H1 (cell line): ENCODE measurements around the gene RPS6KA4. TPM values are rescaled to one million over a fixed set of nuclear protein-coding genes. Genes with fewer than 3 reads are reported as not detected.
A peak's percentile ranks its signal among the peaks of the same experiment; 100 is the strongest.

Experiments
- CTCF ChIA-PET: fragments of 300-600 bp; sonication (Branson Sonifier 250); formaldehyde crosslinking; loops from one replicate; lab custom pipeline; 2021; ENCODE audit not compliant: partially characterized antibody; lab: Charles Lee
- POLR2A ChIA-PET: fragments of 300-600 bp; sonication (Branson Sonifier 250); formaldehyde crosslinking; loops from one replicate; lab custom pipeline; 2021; ENCODE audit warnings: inconsistent platforms; ENCODE audit not compliant: partially characterized antibody; lab: Charles Lee
- DNase-seq, 2 experiments: peaks; one replicate each; pipeline versions ENCODE4 v3.0.0 to v3.0.0-alpha.2; 2010 to 2022; ENCODE audit warnings: low spot score in 2 of 2, low read depth in 1 of 2, mixed read lengths in 1 of 2
- FAIRE-seq: peaks from 2 replicates; lab custom pipeline; 2011; peaks lifted over from hg19 to GRCh38; lab: Jason Lieb, UNC
- H2AFZ ChIP-seq: 2 replicates; pipeline ENCODE4 v1.8.1; 2012; ENCODE audit warnings: low read length, inconsistent platforms
- H2AK5ac ChIP-seq: 2 replicates; pipeline ENCODE4 v1.6.1; 2013; ENCODE audit warnings: low read depth, low read length
- H2BK120ac ChIP-seq: replicated peaks from 2 replicates; pipeline ENCODE3; 2013; ENCODE audit warnings: low read depth, low read length, inconsistent platforms
- H2BK12ac ChIP-seq: 2 replicates; pipeline ENCODE4 v1.6.1; 2013; ENCODE audit warnings: low read depth, low read length
- H2BK15ac ChIP-seq: 2 replicates; pipeline ENCODE4 v1.6.1; 2013; ENCODE audit warnings: low read length
- H2BK20ac ChIP-seq: 2 replicates; pipeline ENCODE4 v1.6.1; 2013; ENCODE audit warnings: low read length
- H2BK5ac ChIP-seq: 2 replicates; pipeline ENCODE4 v1.6.1; 2013; ENCODE audit warnings: low read depth, low read length
- H3K14ac ChIP-seq: 2 replicates; pipeline ENCODE4 v1.6.1; 2013; ENCODE audit warnings: inconsistent platforms; ENCODE audit not compliant: insufficient read length
- H3K18ac ChIP-seq: 2 replicates; pipeline ENCODE4 v1.6.1; 2013; ENCODE audit warnings: low read length; ENCODE audit errors: extremely low read depth
- H3K23ac ChIP-seq: 2 replicates; pipeline ENCODE4 v1.6.1; 2013; ENCODE audit warnings: inconsistent platforms; ENCODE audit not compliant: insufficient read length
- H3K23me2 ChIP-seq: 2 replicates; pipeline ENCODE4 v1.6.1; 2013; ENCODE audit warnings: low read depth, low read length
- H3K27ac ChIP-seq: 2 replicates; pipeline ENCODE4 v1.6.1; 2011; ENCODE audit warnings: low read depth, low read length, inconsistent platforms
- H3K27me3 ChIP-seq, 4 experiments: replicated peaks in 1 of 4; 1 replicate in 1 of 4; 2 replicates in 3 of 4; pipeline versions ENCODE4 v1.6.1 to v1.8.1; 2011 to 2013; ENCODE audit warnings: low read length in 3 of 4, mild to moderate bottlenecking in 3 of 4, inconsistent platforms in 2 of 4, mixed read lengths in 2 of 4, moderate library complexity in 1 of 4; ENCODE audit not compliant: control insufficient read depth in 3 of 4, insufficient read depth in 3 of 4; ENCODE audit errors: extremely low read depth in 1 of 4
- H3K36me3 ChIP-seq, 4 experiments: 2 replicates each; pipeline versions ENCODE4 v1.6.1 to v1.8.1; 2011 to 2013; ENCODE audit warnings: mild to moderate bottlenecking in 4 of 4, low read length in 3 of 4, moderate library complexity in 2 of 4, control low read depth in 1 of 4, inconsistent platforms in 1 of 4; ENCODE audit not compliant: insufficient read depth in 4 of 4, control insufficient read depth in 2 of 4
- H3K4ac ChIP-seq: replicated peaks from 2 replicates; pipeline ENCODE3; 2013; ENCODE audit warnings: low read length, low read depth, mixed read lengths, inconsistent platforms; ENCODE audit not compliant: insufficient read length
- H3K4me1 ChIP-seq, 4 experiments: replicated peaks in 1 of 4; 1 replicate in 1 of 4; 2 replicates in 3 of 4; pipeline versions ENCODE4 v1.6.1 to v1.8.1; 2011 to 2013; ENCODE audit warnings: low read length in 3 of 4, inconsistent platforms in 2 of 4, mixed read lengths in 1 of 4; ENCODE audit not compliant: insufficient read depth in 4 of 4, control insufficient read depth in 3 of 4
- H3K4me2 ChIP-seq, 2 experiments: 2 replicates each; pipeline versions ENCODE4 v1.6.1 to v1.8.1; 2011 to 2013; ENCODE audit warnings: low read depth in 2 of 2, low read length in 2 of 2, control low read depth in 1 of 2, inconsistent platforms in 1 of 2, mild to moderate bottlenecking in 1 of 2; ENCODE audit not compliant: insufficient read depth in 1 of 2
- H3K4me3 ChIP-seq, 4 experiments: fragments of 200-600, 300-600 bp in 1 of 4; sonication (generic), shearing (Covaris generic), sonication (Bioruptor Twin) in 1 of 4; 2 replicates each; pipeline versions ENCODE4 v1.5.1 to v1.8.1; 2011 to 2016; ENCODE audit warnings: low read length in 4 of 4, low read depth in 3 of 4, control low read depth in 2 of 4, inconsistent platforms in 2 of 4, mild to moderate bottlenecking in 2 of 4, mixed read lengths in 1 of 4, moderate library complexity in 1 of 4; ENCODE audit not compliant: insufficient read depth in 2 of 4; ENCODE audit errors: extremely low read depth in 1 of 4
- H3K56ac ChIP-seq: replicated peaks from 2 replicates; pipeline ENCODE3; 2013; ENCODE audit warnings: low read depth, mild to moderate bottlenecking, mixed read lengths, low read length, inconsistent platforms; ENCODE audit not compliant: insufficient read length
- H3K79me1 ChIP-seq: 2 replicates; pipeline ENCODE4 v1.6.1; 2013; ENCODE audit warnings: low read depth, low read length, control low read depth
- H3K79me2 ChIP-seq, 2 experiments: 2 replicates each; pipeline versions ENCODE4 v1.6.1 to v1.8.1; 2012 to 2013; ENCODE audit warnings: low read length in 2 of 2, mild to moderate bottlenecking in 2 of 2, inconsistent platforms in 1 of 2; ENCODE audit not compliant: insufficient read depth in 2 of 2, control insufficient read depth in 1 of 2
- H3K9ac ChIP-seq, 4 experiments: replicated peaks in 1 of 4; 1 replicate in 1 of 4; 2 replicates in 3 of 4; pipeline versions ENCODE4 v1.6.1 to v1.8.1; 2011 to 2013; ENCODE audit warnings: low read depth in 3 of 4, low read length in 3 of 4, control low read depth in 2 of 4, mild to moderate bottlenecking in 2 of 4, moderate library complexity in 2 of 4, inconsistent platforms in 1 of 4; ENCODE audit errors: extremely low read depth in 1 of 4
- H3K9me3 ChIP-seq, 2 experiments: 2 replicates each; pipeline versions ENCODE4 v1.6.1 to v1.8.1; 2012 to 2013; ENCODE audit warnings: mild to moderate bottlenecking in 2 of 2, moderate library complexity in 2 of 2, control low read depth in 1 of 2, inconsistent platforms in 1 of 2, low read depth in 1 of 2, low read length in 1 of 2, mixed read lengths in 1 of 2; ENCODE audit not compliant: insufficient read depth in 2 of 2
- H4K20me1 ChIP-seq, 2 experiments: replicated peaks in 1 of 2; 2 replicates each; pipeline versions ENCODE3 to v1.8.1; 2011 to 2013; ENCODE audit warnings: inconsistent platforms in 2 of 2, low read length in 2 of 2, mild to moderate bottlenecking in 1 of 2; ENCODE audit not compliant: insufficient read depth in 2 of 2, control insufficient read depth in 1 of 2
- H4K5ac ChIP-seq: 2 replicates; pipeline ENCODE4 v1.6.1; 2013; ENCODE audit warnings: low read length, low read depth, mixed read lengths, inconsistent platforms; ENCODE audit not compliant: insufficient read length
- H4K8ac ChIP-seq: 2 replicates; pipeline ENCODE4 v1.8.0; 2013; ENCODE audit warnings: mild to moderate bottlenecking, moderate library complexity, low read length, inconsistent platforms; ENCODE audit not compliant: insufficient read depth; ENCODE audit errors: extremely low read depth
- H4K91ac ChIP-seq: replicated peaks from 2 replicates; pipeline ENCODE3; 2013; ENCODE audit warnings: low read length, mixed read lengths, inconsistent platforms; ENCODE audit not compliant: insufficient read length
- BACH1 ChIP-seq: IDR thresholded peaks from 2 replicates; pipeline ENCODE4 v1.6.1; 2012; ENCODE audit warnings: low read length, improper control_type of control experiment
- CTCF ChIP-seq, 3 experiments: IDR thresholded peaks; 1 replicate in 2 of 3; 2 replicates in 1 of 3; pipeline versions ENCODE4 v1.5.1 to v1.6.1; 2011; ENCODE audit warnings: low read length in 3 of 3, mild to moderate bottlenecking in 3 of 3, inconsistent platforms in 2 of 3, low read depth in 1 of 3, moderate library complexity in 1 of 3; ENCODE audit not compliant: insufficient read depth in 1 of 3; ENCODE audit errors: control extremely low read depth in 1 of 3
- JUND ChIP-seq: IDR thresholded peaks from 2 replicates; pipeline ENCODE4 v1.6.1; 2011; ENCODE audit warnings: mild to moderate bottlenecking, improper control_type of control experiment, low read length
- KDM4A ChIP-seq: IDR thresholded peaks from one replicate; pipeline ENCODE4 v1.7.1; 2012; ENCODE audit warnings: low read depth, mild to moderate bottlenecking, moderate library complexity, low read length, inconsistent platforms; ENCODE audit not compliant: severe bottlenecking
- NRF1 ChIP-seq: IDR thresholded peaks from 2 replicates; pipeline ENCODE4 v1.6.1; 2011; ENCODE audit warnings: mild to moderate bottlenecking, low read depth, low read length, improper control_type of control experiment
- POLR2A ChIP-seq, 2 experiments: IDR thresholded peaks; 1 replicate in 1 of 2; 2 replicates in 1 of 2; pipeline ENCODE4 v1.6.1; 2011; ENCODE audit warnings: low read depth in 2 of 2, low read length in 2 of 2, mild to moderate bottlenecking in 2 of 2; ENCODE audit errors: control extremely low read depth in 1 of 2
- SIN3A ChIP-seq, 2 experiments: IDR thresholded peaks in 1 of 2; conservative IDR thresholded peaks in 1 of 2; 2 replicates each; pipeline ENCODE4 v1.6.1; 2011 to 2012; ENCODE audit warnings: low read length in 2 of 2, improper control_type of control experiment in 1 of 2, low read depth in 1 of 2, mild to moderate bottlenecking in 1 of 2
- SIX5 ChIP-seq: IDR thresholded peaks from 2 replicates; pipeline ENCODE4 v1.6.1; 2011; ENCODE audit warnings: mild to moderate bottlenecking, low read depth, low read length
- SRF ChIP-seq: IDR thresholded peaks from 2 replicates; pipeline ENCODE4 v1.6.1; 2011; ENCODE audit warnings: mild to moderate bottlenecking, low read depth, low read length, moderate library complexity
- ZNF274 ChIP-seq: IDR thresholded peaks from 2 replicates; pipeline ENCODE4 v1.7.0; 2012; ENCODE audit warnings: low read length, borderline replicate concordance; ENCODE audit errors: extremely low read depth
- WGBS, 2 experiments: shearing (Covaris generic) in 1 of 2; methylation state at CpG; one replicate each; pipeline versions ENCODE4 v1.1.6 to v1.1.7; 2013 to 2015; ENCODE audit warnings: low lambda C conversion rate in 2 of 2, mixed read lengths in 2 of 2, inconsistent platforms in 1 of 2, low coverage in 1 of 2, missing lambda C conversion rate in 1 of 2; ENCODE audit not compliant: insufficient replicate concordance in 2 of 2, insufficient coverage in 1 of 2, insufficient read length in 1 of 2; ENCODE audit errors: extremely low coverage in 1 of 2, missing lambda C conversion rate in 1 of 2; 5-methylcytosine and 5-hydroxymethylcytosine counted together
- polyA plus RNA-seq, 7 experiments: library from polyadenylated mRNA; depleted of rRNA in 3 of 7; stranded (reverse) in 5 of 7; unstranded in 2 of 7; fragments of >200 nt in 5 of 7; fragments of 200-250 nt in 2 of 7; gene quantifications; 1 replicate in 5 of 7; 2 replicates in 1 of 7; 4 replicates in 1 of 7; pipeline versions ENCODE4 v1.2.1 to v1.2.3, GENCODE V29; 2011 to 2013; ENCODE audit warnings: missing spikeins in 2 of 7, mixed read lengths in 2 of 7
- total RNA-seq: library from RNA; stranded (reverse); fragmentation: NEBNext Ultra II Directional; extraction: Animal tissue kit (Norgen Biotek cat#: 25700); gene quantifications from 2 replicates; pipeline ENCODE4 v1.2.1, GENCODE V29; 2021

Gene RPS6KA4
- total and polyA plus RNA-seq, 2 of the 8 experiments (the other 6 are each of a cell fraction or from before 2014, with no cell fraction given), result 8.2 to 12.6 TPM

GRCh38 chr11:64409707-64410403 is 50.9 kb downstream of the RPS6KA4 start:
- CTCF ChIA-PET, result interaction anchor here (1.2 to 1.9 kb wide), 4 partner anchors 10 to 56 kb away, joined by 4 to 5 read pairs (median 4); no protein-coding TSS in a partner anchor
- no peaks in the 10 kb centered on the region for H3K36me3 ChIP-seq
- H4K91ac ChIP-seq, result no peak overlapping the region
- no peak for DNase-seq
- H3K79me1 ChIP-seq, result no peaks in the 10 kb centered on the region
- no peak overlapping the region for H2AK5ac ChIP-seq
- H3K18ac ChIP-seq, result no peak overlapping the region
- H3K9me3 ChIP-seq, result no peaks in the 10 kb centered on the region
- no peak overlapping the region for H3K4me3 ChIP-seq
- no peak overlapping the region for H3K14ac ChIP-seq
- peak overlapping the region; percentile 68; the same call in 1 of the 2 replicates for H2AFZ ChIP-seq
- H4K5ac ChIP-seq, result no peak overlapping the region
- peaks cover 4% of the 10 kb centered on the region; the same call in 1 of the 2 replicates for H3K23me2 ChIP-seq
- H4K8ac ChIP-seq, result no peak overlapping the region
- peak overlapping the region; percentile 75; the same call in 1 of the 2 replicates for H2BK12ac ChIP-seq
- H3K4ac ChIP-seq, result no peak overlapping the region
- H3K27me3 ChIP-seq, result peaks cover 0 to 5% (median 2%) of the 10 kb centered on the region in 4 experiments; a peak in 4 of 7 replicates
- H3K4me1 ChIP-seq, result peaks cover 0 to 7% (median 3%) of the 10 kb centered on the region in 4 experiments; a peak in 6 of 7 replicates
- no peaks in the 10 kb centered on the region for H3K79me2 ChIP-seq
- no peak overlapping the region for H3K23ac ChIP-seq
- no peak overlapping the region for H3K9ac ChIP-seq
- H3K4me2 ChIP-seq, result peak overlapping the region; percentile 3 to 41; a peak in 1 of 4 replicates
- H4K20me1 ChIP-seq, result peaks cover 0 to 2% of the 10 kb centered on the region in 2 experiments
- WGBS, 2 experiments, result 78% methylated on average over 12 of the region's 16 CpGs; no CpG with 5 or more reads in 1 of the 2 experiments
- H3K27ac ChIP-seq, result no peak overlapping the region
- no peak for FAIRE-seq
- POLR2A ChIA-PET, result interaction anchor here (0.6 to 2.5 kb wide), 4 partner anchors 10 to 702 kb away, joined by 3 to 10 read pairs (median 4); no protein-coding TSS in a partner anchor
- H2BK15ac ChIP-seq, result no peak overlapping the region
- no peak overlapping the region for H2BK120ac ChIP-seq
- H2BK20ac ChIP-seq, result no peak overlapping the region; the same call in 1 of the 2 replicates
- H3K56ac ChIP-seq, result no peak overlapping the region
- no peak overlapping the region for H2BK5ac ChIP-seq
- TF ChIP-seq NRF1 (no peak), JUND (no peak), SIX5 (no peak), ZNF274 (no peak), SIN3A (conservative IDR thresholded peaks at IDR 0.05 in 1 of 2, IDR thresholded peaks at IDR 0.05 in 1 of 2; ENCODE audit: low read depth in 1 of 2, low read length in 2 of 2) (no peak), POLR2A (IDR thresholded peaks at IDR 0.05; ENCODE audit: control extremely low read depth in 1 of 2, low read depth in 2 of 2, low read length in 2 of 2) (no peak), KDM4A (no peak), CTCF (IDR thresholded peaks at IDR 0.05; ENCODE audit: control extremely low read depth in 1 of 3, insufficient read depth in 1 of 3, low read depth in 1 of 3, low read length in 3 of 3) (no peak), SRF (no peak), BACH1 (no peak)
